H9 (cell line): Measurements from ENCODE around the gene ATP6V1B1. TPM values are rescaled to one million over a fixed set of nuclear protein-coding genes. Genes with fewer than 3 reads are reported as not detected.

Experiments used
- DNase-seq: peaks from one replicate; pipeline ENCODE4 v3.0.0-alpha.2; 2017
- H2AFZ ChIP-seq: one replicate; pipeline ENCODE4 v1.6.1; 2013; ENCODE audit warnings: mild to moderate bottlenecking, low read length, control low read depth, moderate library complexity
- H2AK5ac ChIP-seq: 2 replicates; pipeline ENCODE4 v1.6.1; 2013; ENCODE audit warnings: low read length, control low read depth, mixed read lengths; ENCODE audit not compliant: insufficient read length
- H2BK120ac ChIP-seq: one replicate; pipeline ENCODE4 v1.6.1; 2013; ENCODE audit warnings: low read depth, mild to moderate bottlenecking, low read length, control low read depth, inconsistent platforms; ENCODE audit not compliant: poor library complexity, severe bottlenecking
- H2BK12ac ChIP-seq: 2 replicates; pipeline ENCODE4 v1.6.1; 2013; ENCODE audit warnings: low read length, control low read depth, mixed read lengths, low read depth; ENCODE audit not compliant: insufficient read length
- H2BK15ac ChIP-seq: 2 replicates; pipeline ENCODE4 v1.6.1; 2013; ENCODE audit warnings: low read depth, low read length, control low read depth
- H2BK20ac ChIP-seq: one replicate; pipeline ENCODE4 v1.6.1; 2013; ENCODE audit warnings: low read depth, mild to moderate bottlenecking, low read length, control low read depth, inconsistent platforms; ENCODE audit not compliant: poor library complexity, severe bottlenecking
- H2BK5ac ChIP-seq: 2 replicates; pipeline ENCODE4 v1.6.1; 2013; ENCODE audit warnings: low read length, control low read depth, mixed read lengths; ENCODE audit not compliant: insufficient read length
- H3K14ac ChIP-seq: 2 replicates; pipeline ENCODE4 v1.6.1; 2013; ENCODE audit warnings: low read length, control low read depth; ENCODE audit not compliant: insufficient read depth
- H3K18ac ChIP-seq: 2 replicates; pipeline ENCODE4 v1.6.1; 2013; ENCODE audit warnings: low read depth, mild to moderate bottlenecking, mixed read lengths, low read length, control low read depth; ENCODE audit not compliant: insufficient read length
- H3K23ac ChIP-seq: 2 replicates; pipeline ENCODE4 v1.6.1; 2013; ENCODE audit warnings: low read length, control low read depth, mixed read lengths, low read depth; ENCODE audit not compliant: insufficient read length
- H3K23me2 ChIP-seq: 2 replicates; pipeline ENCODE4 v1.6.1; 2013; ENCODE audit warnings: low read depth, mild to moderate bottlenecking, mixed read lengths, low read length, control low read depth; ENCODE audit not compliant: insufficient read length, poor library complexity, severe bottlenecking
- H3K27ac ChIP-seq: 2 replicates; pipeline ENCODE4 v1.5.1; 2013; ENCODE audit warnings: low read length, control low read depth, mixed read lengths, low read depth; ENCODE audit not compliant: insufficient read length
- H3K27me3 ChIP-seq: 2 replicates; pipeline ENCODE4 v1.6.1; 2013; ENCODE audit warnings: low read length, control low read depth, inconsistent platforms; ENCODE audit not compliant: insufficient read depth
- H3K4ac ChIP-seq: 2 replicates; pipeline ENCODE4 v1.6.1; 2013; ENCODE audit warnings: low read depth, mild to moderate bottlenecking, control low read depth, inconsistent platforms, low read length, moderate library complexity
- H3K4me1 ChIP-seq: 2 replicates; pipeline ENCODE4 v1.6.1; 2013; ENCODE audit warnings: low read length, control low read depth, inconsistent platforms; ENCODE audit not compliant: insufficient read depth
- H3K4me2 ChIP-seq: 2 replicates; pipeline ENCODE4 v1.6.1; 2013; ENCODE audit warnings: low read length, control low read depth, mixed read lengths; ENCODE audit not compliant: insufficient read length, insufficient read depth
- H3K56ac ChIP-seq: 2 replicates; pipeline ENCODE4 v1.6.1; 2013; ENCODE audit warnings: low read depth, mild to moderate bottlenecking, mixed read lengths, low read length, control low read depth; ENCODE audit not compliant: insufficient read length
- H3K79me1 ChIP-seq: 2 replicates; pipeline ENCODE4 v1.6.1; 2013; ENCODE audit warnings: low read depth, mild to moderate bottlenecking, moderate library complexity, low read length, control low read depth, inconsistent platforms; ENCODE audit not compliant: insufficient read depth, poor library complexity, severe bottlenecking
- H3K79me2 ChIP-seq: 2 replicates; pipeline ENCODE4 v1.6.1; 2013; ENCODE audit warnings: low read length, control low read depth, inconsistent platforms; ENCODE audit not compliant: insufficient read depth
- H3K9ac ChIP-seq: 2 replicates; pipeline ENCODE4 v1.6.1; 2013; ENCODE audit warnings: low read length, control low read depth, mixed read lengths; ENCODE audit not compliant: insufficient read length; ENCODE audit errors: extremely low read depth
- H3K9me3 ChIP-seq: one replicate; pipeline ENCODE4 v1.6.1; 2013; ENCODE audit warnings: low read depth, low read length, inconsistent platforms; ENCODE audit not compliant: control insufficient read depth
- H3T11ph ChIP-seq: one replicate; pipeline ENCODE4 v1.6.1; 2013; ENCODE audit warnings: mild to moderate bottlenecking, low read length, control low read depth, inconsistent platforms
- H4K20me1 ChIP-seq: one replicate; pipeline ENCODE4 v1.6.1; 2013; ENCODE audit not compliant: control insufficient read depth, insufficient read length, insufficient read depth
- H4K5ac ChIP-seq: 2 replicates; pipeline ENCODE4 v1.6.1; 2013; ENCODE audit warnings: low read depth, mild to moderate bottlenecking, mixed read lengths, low read length, control low read depth; ENCODE audit not compliant: insufficient read length
- H4K8ac ChIP-seq: replicated peaks from 2 replicates; pipeline ENCODE4 v1.6.1; 2013; ENCODE audit warnings: low read length, control low read depth, mixed read lengths, low read depth; ENCODE audit not compliant: insufficient read length
- H4K91ac ChIP-seq: 2 replicates; pipeline ENCODE4 v1.6.1; 2013; ENCODE audit warnings: low read depth, mild to moderate bottlenecking, moderate library complexity, mixed read lengths, low read length, control low read depth; ENCODE audit not compliant: insufficient read length
- H3K27ac Mint-ChIP-seq, 3 experiments: 2 replicates in 2 of 3; 3 replicates in 1 of 3; pipeline ENCODE4 v1.8.0; 2020 to 2021; ENCODE audit warnings: mixed read lengths in 3 of 3, mild to moderate bottlenecking in 1 of 3, moderate library complexity in 1 of 3
- H3K27me3 Mint-ChIP-seq: 2 replicates; pipeline ENCODE4 v1.8.0; 2021; ENCODE audit warnings: low read depth, mild to moderate bottlenecking, moderate library complexity, mixed read lengths
- H3K36me3 Mint-ChIP-seq, 3 experiments: 2 replicates in 2 of 3; 3 replicates in 1 of 3; pipeline ENCODE4 v1.8.0; 2020 to 2021; ENCODE audit warnings: low read depth in 3 of 3, mixed read lengths in 3 of 3; ENCODE audit not compliant: insufficient read depth in 1 of 3
- H3K4me1 Mint-ChIP-seq, 2 experiments: 2 replicates each; pipeline ENCODE4 v1.8.0; 2020; ENCODE audit warnings: mixed read lengths in 2 of 2
- H3K4me3 Mint-ChIP-seq, 2 experiments: 2 replicates in 1 of 2; 3 replicates in 1 of 2; pipeline ENCODE4 v1.8.0; 2020 to 2021; ENCODE audit warnings: mild to moderate bottlenecking in 2 of 2, mixed read lengths in 2 of 2, moderate library complexity in 1 of 2
- H3K9me3 Mint-ChIP-seq, 2 experiments: 2 replicates in 1 of 2; 3 replicates in 1 of 2; pipeline ENCODE4 v1.8.0; 2020; ENCODE audit warnings: mild to moderate bottlenecking in 2 of 2, mixed read lengths in 2 of 2, moderate library complexity in 1 of 2
- CTCF ChIP-seq: fragments of 200-600 bp; sonication (generic); conservative IDR thresholded peaks from 3 replicates; pipeline ENCODE4 v1.8.0; 2021; ENCODE audit warnings: antibody characterized with exemption, mild to moderate bottlenecking
- WGBS: extraction: QIAGEN DNeasy Blood & Tissue Kit; methylation state at CpG from one replicate; pipeline ENCODE4 v1.1.7; 2013; ENCODE audit warnings: missing lambda C conversion rate, low lambda C conversion rate, mixed read lengths; ENCODE audit not compliant: insufficient read length; ENCODE audit errors: extremely low coverage; 5-methylcytosine and 5-hydroxymethylcytosine counted together
- total RNA-seq: library from RNA; stranded (reverse); gene quantifications from 2 replicates; pipeline ENCODE4 v1.2.1, GENCODE V29; 2021

ATP6V1B1 gene
- total RNA-seq, 1 experiment from 2014 or later: not detected

- Histone ChIP-seq H3K18ac (no peak overlapping the region), H3K27ac (no peak overlapping the region), H3K56ac (no peak overlapping the region), H3K4me1 (peaks cover 7% of the 10 kb centered on the region; the same call in 1 of the 2 replicates), H2BK20ac (no peak overlapping the region), H2AK5ac (no peak overlapping the region), H4K20me1 (no peaks in the 10 kb centered on the region), H3K9ac (no peak overlapping the region), H2BK12ac (no peak overlapping the region), H2BK120ac (no peak overlapping the region), H3K79me2 (no peaks in the 10 kb centered on the region), H4K5ac (no peak overlapping the region), H4K91ac (no peak overlapping the region), H3K79me1 (no peaks in the 10 kb centered on the region), H3K23ac (no peak overlapping the region), H3K14ac (no peak overlapping the region; the same call in 1 of the 2 replicates), H4K8ac (no peak overlapping the region), H3K4me2 (no peak overlapping the region), H2AFZ (no peak overlapping the region), H3K9me3 (no peaks in the 10 kb centered on the region), H3K4ac (no peak overlapping the region), H2BK15ac (no peak overlapping the region), H3T11ph (no peak overlapping the region), H2BK5ac (no peak overlapping the region), H3K23me2 (peaks cover 4% of the 10 kb centered on the region), H3K27me3 (peaks cover 15% of the 10 kb centered on the region; the same call in 1 of the 2 replicates)
- Mint-ChIP-seq H3K4me3 (no peak overlapping the region), H3K27me3 (peaks cover 90% of the 10 kb centered on the region), H3K27ac (no peak overlapping the region), H3K4me1 (peaks cover 36 to 53% of the 10 kb centered on the region in 2 experiments), H3K36me3 (no peaks in the 10 kb centered on the region; a peak in 1 of 7 replicates), H3K9me3 (no peaks in the 10 kb centered on the region; a peak in 1 of 5 replicates)
- TF ChIP-seq CTCF: no peak
- WGBS: no CpG with 5 or more reads among the region's 6 CpGs
- DNase-seq: peak; percentile 19
Measured at GRCh38 chr2:70942396-70943204, 6.9 kb downstream of the ATP6V1B1 start.
